SK-N-DZ (cell line): ENCODE results near the gene QRICH1.
"Not testable (repeated sequence)": the region's sequence is repeated elsewhere in the genome, so short reads cannot be mapped to it uniquely, and the experiment has no call there.

Experiments used
- DNase-seq: peaks from one replicate; pipeline ENCODE4 v3.0.0-alpha.2; 2015; ENCODE audit warnings: low spot score

Gene QRICH1

DNA sequence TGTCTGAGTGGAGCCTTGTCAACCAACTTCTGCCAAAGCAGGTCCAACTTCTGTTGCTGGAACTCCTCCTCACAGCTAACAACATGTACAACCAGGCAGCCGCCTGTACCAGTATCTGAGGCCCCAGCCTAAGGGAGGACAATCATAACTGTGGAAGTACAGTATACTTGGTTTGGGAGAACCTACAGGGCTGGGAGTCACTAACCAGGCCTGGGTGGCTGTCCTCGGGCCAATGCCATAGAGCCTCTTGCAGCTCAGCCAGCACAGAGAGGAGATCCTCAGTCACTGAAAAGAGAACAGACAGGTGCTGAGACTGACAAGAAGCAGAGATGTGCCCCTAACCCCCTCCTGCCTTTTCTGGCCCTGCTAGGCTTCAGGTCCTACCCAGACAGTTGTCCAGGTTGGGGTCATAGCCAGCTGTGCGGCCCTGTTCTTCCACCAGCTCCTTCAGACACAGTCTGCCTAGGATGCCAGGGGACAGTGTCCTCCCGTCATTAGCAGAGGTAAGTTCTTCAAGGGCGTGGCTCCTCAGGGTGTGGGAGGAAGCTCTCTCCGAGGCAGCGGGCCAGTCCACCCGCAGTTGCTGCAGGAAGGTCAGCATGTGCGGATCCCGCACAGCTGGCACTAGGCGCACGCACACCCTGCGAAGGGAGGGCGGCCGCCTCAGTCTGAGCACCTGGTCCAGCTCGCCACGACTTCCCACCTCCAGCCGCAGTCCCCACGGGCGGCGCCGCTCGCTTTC lies 76.5 kb downstream of the QRICH1 start:
- DNase-seq = no peak

DNA sequence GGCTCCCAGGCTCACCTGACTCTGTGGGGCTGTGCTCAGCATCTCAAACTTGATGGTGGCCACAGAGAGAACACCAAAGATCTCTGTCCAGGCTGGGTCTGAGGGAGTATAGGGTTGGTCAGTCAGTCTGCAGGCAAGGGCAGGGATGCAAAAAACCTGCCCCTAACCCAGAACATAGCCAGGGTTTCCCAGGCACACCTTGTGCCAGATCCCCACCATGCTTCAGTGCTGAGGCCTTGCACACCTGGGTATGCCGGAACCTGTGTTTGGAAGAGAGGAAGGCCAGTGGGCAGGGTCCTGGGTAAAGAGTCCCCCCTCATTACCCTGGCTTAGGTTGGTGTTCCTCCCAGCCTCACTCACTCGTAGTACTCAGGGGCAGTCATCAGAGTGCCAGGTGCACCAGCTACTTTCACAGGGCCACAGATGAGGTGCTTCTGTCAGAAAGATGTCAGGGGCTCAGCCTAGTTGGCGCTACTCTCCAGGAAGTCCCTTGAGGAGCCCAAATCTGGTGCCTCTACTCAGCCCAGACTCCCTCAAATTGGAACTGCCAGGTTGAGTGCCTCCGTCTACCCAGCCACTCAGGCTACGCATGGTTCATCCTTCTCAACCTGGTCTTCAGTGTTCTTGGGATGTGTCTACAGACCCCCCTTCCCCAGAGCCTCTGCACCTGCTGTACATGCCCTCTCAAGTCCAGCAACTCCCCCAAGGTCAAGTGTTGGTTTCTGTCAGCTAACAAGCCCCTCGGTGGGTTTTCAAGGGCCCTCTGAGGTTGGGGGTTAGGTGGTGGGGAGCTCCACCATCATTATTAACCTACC lies 77.2 kb downstream of the QRICH1 start:
- DNase-seq = no peak

DNA sequence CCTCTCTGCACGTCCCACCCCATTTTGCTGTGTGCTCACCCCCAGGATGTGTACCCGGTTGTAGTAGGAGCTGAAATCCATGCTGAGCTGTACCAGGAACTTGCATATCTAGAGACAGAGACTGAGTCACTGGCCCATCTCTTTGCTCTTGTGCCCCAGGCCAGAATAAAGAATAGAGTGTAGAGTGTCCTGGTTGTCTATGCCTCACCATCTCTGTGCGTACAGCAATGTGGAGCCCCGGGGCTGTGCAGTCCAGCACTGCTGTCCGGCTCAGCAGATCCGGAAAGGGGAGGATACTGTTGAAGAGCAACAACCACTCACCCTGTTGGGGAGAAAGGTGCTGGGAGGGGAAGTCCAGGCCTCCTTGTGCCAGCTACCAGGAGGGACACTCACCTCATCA lies 78.1 kb downstream of the QRICH1 start:
- no peak for DNase-seq

DNA sequence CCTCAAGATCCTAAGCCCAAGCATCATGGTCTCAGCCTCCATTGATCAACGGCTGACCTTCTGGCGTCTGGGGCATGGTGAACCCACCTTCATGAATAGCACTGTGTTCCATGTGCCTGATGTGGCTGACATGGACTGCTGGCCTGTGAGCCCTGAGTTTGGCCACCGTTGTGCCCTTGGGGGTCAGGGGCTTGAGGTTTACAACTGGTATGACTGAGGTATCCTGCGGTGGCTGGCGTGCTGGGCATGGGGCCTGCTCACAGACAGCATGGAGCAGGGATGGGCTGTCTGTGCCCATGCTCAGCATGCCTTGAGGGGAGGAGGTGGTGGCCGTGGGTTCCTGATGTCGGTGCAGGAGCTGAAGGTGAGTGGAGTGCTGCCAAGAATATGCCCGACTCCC lies 78.8 kb downstream of the QRICH1 start:
- no peak for DNase-seq

DNA sequence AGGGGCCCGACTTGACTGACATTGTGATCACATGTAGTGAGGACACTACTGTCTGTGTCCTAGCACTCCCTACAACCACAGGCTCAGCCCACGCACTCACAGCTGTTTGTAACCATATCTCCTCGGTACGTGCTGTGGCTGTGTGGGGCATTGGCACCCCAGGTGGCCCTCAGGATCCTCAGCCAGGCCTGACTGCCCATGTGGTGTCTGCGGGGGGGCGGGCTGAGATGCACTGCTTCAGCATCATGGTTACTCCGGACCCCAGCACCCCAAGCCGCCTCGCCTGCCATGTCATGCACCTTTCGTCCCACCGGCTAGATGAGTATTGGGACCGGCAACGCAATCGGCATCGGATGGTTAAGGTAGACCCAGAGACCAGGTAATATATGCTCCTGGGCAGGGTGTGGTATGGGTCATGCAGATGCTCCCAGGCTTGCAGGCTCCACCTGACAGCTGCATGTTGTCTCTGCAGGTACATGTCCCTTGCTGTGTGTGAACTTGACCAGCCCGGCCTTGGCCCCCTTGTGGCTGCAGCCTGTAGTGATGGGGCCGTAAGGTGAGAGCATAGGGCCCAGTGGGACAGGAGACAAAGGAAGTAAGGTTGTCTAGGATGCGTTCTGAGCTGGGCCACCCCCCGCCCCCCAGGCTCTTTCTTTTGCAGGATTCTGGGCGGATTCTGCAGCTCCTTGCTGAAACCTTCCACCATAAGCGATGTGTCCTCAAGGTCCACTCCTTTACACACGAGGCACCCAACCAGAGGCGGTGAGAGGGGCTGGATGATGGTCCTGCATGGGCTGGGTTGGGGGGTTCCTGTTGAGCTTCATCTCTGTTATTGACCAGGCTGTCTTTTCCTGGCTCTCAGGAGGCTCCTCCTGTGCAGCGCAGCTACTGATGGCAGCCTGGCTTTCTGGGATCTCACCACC lies 79.9 kb downstream of the QRICH1 start:
- peak; percentile 37 for DNase-seq

DNA sequence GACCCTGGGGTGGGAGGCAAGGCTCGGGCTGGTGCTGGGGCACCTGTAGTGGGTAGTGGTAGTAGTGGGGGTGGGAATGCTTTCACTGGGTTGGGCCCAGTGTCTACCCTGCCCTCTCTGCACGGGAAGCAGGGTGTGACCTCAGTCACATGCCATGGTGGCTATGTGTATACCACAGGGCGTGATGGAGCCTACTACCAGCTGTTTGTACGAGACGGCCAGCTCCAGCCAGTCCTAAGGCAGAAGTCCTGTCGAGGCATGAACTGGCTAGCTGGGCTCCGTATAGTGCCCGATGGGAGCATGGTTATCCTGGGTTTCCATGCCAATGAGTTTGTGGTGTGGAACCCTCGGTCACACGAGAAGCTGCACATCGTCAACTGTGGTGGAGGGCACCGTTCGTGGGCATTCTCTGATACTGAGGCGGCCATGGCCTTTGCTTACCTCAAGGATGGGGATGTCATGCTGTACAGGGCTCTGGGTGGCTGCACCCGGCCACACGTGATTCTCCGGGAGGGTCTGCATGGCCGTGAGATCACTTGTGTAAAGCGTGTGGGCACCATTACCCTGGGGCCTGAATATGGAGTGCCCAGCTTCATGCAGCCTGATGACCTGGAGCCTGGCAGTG lies 80.6 kb downstream of the QRICH1 start:
- no peak for DNase-seq

DNA sequence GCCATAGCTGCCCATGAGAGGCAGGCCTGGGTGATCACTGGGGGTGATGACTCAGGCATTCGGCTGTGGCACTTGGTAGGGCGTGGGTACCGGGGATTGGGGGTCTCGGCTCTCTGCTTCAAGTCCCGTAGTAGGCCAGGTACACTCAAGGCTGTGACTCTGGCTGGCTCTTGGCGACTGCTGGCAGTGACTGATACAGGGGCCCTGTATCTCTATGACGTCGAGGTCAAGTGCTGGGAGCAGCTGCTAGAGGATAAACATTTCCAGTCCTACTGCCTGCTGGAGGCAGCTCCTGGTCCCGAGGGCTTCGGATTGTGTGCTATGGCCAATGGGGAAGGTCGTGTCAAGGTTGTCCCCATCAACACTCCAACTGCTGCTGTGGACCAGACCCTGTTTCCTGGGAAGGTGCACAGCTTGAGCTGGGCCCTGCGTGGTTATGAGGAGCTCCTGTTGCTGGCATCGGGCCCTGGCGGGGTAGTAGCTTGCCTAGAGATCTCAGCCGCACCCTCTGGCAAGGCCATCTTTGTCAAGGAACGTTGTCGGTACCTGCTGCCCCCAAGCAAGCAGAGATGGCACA lies 81.3 kb downstream of the QRICH1 start:
- DNase-seq = no peak

DNA sequence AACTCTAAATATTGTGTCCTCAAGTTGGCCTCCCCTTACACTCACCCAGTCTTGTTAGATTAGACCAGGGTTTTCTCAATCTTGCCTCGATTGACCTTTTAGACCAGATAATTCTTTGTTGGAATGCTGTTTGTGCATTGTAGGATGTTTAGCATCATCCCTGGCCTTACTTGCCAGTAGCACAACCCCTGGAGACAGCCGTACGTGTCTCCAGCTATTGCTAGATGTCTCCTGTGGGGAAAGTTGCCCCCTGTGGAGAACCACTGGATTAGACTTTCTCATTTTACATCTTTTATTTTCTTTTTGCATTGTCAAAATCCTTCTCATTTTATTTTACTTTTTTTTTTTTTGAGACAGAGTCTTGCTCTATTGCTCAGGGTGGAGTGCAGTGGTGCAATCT lies 84.5 kb downstream of the QRICH1 start:
- DNase-seq = no peak

DNA sequence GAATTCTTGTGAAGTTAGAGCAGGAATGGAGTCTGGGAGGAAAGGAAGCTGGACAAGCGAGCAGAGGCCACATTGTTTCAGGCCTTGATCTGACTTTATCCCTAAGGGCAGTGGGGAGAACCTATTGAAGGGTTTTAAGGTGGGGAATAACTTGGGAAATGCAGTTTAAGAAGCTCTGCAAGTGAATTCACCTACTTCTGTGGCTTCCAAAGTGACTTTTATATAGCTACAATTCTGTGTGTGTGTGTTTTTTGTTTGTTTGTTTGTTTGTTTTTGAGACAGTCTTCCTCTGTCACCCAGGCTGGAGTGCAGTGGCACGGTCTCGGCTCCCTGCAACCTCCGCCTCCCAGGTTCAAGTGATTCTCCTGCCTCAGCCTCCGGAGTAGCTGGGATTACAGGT lies 85.2 kb downstream of the QRICH1 start:
- DNase-seq = not testable (repeated sequence)

DNA sequence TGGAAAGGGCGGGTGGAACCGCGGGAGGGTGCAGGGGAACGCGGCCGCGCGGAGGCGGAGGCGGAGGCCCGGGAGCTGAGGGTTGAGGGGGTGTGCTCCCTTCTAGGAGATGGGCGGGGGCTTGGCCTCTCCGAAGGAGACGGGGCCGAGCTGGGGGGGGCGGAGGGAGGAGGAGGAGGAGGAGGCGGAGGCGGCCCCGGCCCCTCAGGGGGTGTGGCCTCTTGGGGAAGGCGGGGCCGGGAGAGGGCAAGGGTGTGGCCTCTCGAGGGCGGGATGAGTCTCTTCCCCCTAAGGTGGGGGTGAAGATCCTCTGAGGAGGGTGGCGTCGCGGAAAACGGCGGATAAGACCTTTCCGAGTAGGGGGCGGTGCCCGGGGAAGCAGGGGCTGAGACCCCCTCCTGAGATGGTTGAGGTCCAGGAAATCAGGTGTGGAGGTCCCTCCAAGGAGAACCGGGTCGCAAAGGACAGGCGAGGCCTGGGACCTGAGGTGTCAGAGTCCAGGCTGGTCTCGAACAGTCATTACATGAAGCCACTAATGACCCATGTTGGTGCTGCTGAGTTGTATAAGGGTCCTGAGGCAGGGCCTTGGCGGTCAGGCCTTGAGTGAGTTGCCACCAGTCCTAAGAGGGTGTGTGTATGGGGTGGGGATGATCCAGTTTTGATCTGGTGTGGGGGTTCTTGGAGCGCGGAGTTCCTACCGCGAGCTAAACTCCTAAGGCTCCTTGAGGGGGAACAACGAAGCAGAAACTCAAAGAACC lies 85.9 kb downstream of the QRICH1 start:
- DNase-seq = peak; percentile 77

DNA sequence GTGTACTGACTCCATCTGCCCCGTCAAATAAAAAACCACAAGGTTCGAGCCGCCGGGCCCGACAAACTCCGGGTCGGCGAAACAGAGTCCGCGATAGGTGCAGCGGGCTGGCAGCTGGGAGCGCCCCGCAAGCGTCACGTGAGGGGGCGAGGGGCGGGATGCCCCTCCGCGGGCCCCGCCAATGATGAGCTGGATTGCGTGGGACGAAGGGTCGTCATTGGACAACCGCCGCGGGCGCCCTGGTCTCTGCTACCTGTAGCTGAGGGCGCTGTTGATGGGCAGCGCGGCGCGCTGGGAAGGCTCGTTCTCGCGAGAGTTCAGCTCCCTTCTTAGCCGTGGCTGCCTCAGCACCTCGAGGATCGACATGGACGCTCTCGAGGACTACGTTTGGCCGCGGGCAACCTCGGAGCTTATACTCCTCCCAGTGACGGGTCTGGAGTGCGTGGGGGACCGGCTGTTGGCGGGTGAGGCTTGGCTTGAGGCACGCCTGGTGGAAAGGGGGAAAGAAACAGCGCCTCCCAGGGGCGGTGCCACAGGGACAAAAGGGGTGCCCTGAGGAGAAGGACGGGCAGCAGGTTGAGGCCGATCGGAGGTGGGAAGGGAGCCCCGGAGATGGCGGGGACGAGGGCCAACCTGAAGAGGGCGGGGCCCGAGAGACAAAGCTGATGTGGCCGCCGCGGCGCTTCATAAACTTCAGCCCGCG lies 86.7 kb downstream of the QRICH1 start, which contains the start of gene WDR6:
Gene WDR6 (plus strand): TSS at position 324 of the 703 bp plus-strand sequence. CDS start 41 bp downstream, at position 365.
- DNase-seq = peak; percentile 96

DNA sequence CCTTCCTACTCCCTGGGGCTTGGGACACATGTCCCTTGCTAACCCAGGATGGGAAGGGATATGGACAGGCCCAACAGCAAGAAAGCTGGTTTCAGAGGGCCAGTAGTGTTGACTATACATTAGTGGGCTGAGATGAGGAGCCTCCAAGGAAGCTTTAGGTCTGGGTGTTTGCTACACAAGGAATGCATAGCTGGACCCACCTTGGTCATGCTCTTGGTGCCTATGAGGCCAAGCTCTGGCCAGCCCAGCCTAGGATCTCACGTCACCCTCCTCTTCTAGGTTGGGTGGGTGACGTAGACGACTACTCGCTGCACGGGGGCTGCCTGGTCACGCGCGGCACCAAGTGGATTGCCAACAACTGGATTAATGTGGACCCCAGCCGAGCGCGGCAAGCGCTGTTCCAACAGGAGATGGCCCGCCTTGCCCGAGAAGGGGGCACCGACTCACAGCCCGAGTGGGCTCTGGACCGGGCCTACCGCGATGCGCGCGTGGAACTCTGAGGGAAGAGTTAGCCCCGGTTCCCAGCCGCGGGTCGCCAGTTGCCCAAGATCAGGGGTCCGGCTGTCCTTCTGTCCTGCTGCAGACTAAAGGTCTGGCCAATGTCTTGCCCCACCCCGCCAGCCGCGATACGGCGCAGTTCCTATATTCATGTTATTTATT lies 87.3 kb downstream of the QRICH1 start:
- no peak for DNase-seq

DNA sequence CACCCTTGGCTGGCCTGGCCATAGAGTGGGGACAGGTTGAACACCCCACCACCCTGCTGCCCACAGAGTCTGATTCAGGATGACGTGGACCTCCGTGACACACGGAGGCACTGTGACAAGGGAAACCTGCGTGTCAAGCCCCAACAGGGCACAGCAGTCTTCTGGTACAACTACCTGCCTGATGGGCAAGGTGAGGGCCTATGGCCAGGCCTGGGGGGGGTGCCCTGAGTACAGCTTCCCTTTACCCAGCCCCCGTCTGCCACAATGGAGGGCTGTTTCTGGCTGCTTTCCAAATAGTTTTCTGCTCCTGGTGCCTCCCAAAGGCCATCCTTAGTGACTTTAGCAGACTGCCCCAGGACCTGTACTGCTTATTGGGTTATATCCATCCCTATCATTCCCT lies 87.9 kb downstream of the QRICH1 start:
- DNase-seq = no peak

DNA sequence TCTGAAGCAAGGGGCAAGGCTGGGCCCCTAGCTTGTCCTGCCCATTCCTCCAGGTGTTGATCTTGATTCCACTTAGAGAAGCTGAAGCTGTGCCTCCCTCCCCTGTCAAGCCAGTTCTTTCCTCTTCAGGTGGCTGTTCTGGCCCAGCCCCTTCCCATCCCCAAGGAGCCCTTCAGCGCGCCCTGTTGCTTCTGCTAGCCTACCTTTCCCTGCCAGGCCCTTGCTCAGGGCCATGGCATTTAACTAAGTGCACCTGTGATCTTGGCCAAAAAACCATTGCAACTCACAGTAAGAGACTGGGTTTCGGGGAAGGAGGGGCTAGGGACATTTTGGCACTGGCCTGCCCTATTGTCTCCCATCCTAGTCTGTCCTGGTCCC lies 88.6 kb downstream of the QRICH1 start:
- no peak for DNase-seq

DNA sequence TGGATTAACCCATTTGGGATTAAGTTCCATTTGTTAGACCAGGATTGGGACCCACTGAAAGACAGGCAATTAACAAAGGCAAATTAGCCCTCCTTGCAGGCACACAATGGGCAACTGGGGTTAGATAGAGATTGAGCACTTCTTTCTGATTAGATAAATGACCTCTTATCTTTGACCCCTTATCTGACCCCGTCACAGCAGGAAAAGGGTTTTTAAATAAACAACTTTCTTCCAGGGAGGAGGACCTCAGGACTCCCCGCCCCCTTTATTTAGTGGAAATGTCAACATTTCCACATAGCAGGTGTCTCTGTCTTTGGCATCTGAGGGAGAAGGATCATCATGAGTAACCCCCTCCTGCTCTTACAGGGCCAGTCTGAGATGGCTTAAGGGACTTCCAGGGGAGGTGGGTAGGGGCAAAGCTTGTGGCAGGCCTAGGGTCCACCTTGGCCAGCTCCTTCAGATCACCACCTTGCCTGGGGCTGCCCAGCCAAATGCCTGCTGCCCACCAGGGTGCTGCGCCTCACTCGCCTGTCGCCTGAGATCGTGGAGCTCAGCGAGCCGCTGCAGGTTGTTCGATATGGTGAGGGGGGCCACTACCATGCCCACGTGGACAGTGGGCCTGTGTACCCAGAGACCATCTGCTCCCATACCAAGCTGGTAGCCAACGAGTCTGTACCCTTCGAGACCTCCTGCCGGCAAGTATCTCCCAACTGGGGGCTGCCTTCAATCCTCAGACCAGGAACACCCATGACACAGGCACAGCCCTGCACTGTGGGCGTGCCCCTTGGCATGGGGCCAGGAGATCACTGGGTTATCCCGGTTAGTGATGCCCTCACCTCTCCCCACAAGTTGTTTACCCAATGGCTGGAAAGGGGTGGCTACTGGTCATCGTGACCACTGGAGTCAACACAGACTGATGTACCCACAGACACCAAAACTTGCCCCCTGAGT lies 89.2 kb downstream of the QRICH1 start:
- no peak for DNase-seq

DNA sequence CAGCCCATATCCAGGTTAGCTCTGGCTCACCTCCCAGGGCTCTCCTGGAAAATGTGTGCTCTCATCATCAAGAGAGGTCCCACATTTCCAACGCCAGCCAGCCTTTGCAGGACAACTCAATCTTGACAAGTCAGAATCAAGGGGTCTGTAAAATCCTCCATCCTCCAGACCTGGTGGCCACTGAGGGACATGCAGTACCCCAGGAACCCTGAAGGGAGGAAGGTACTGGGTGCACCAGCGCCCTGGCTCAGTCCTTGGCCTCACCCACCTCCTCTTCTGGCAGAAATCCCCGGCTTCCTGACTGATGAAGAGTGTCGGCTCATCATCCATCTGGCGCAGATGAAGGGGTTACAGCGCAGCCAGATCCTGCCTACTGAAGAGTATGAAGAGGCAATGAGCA lies 92.7 kb downstream of the QRICH1 start:
- DNase-seq = no peak

DNA sequence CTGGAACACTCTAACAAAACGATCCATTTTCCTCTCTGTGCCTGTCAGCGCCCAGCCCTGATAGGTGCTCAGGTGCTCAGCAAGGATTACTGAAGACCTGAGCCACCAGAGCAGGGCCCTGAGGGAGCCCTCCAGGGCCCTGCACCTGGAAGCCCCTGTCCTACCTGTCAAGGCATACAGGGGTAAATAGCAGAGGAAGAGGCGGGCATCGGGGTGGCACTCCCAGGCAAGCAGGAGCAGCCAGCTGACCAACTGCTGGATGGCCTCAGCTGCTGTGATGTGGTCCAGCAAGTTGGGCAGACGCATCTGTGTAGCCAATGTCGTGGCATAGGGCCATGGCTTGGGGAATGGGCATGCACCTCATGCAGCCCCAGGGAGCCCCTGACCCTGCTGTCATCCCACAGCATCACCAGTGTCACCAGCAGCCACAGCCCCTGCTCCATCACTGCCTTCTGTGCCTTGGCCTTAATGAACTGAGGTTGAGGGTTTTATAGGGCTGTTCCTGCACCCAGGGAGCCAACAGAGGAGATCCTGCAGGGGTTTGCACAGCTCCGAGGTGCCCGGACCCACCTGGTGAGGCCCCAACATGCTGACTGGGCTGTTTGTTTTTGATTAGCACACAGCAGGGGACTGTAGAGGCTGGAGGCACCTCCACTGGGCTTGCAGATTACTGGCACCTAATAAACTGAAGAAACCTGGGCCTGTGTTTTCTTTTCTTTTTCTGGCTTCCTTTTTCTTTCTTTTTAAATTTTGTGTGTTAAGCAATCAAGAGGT lies 94.6 kb downstream of the QRICH1 start:
- DNase-seq = no peak
